ENCODE data around the gene DNAJA3. TPM values are rescaled to one million over a fixed set of nuclear protein-coding genes. Genes with fewer than 3 reads are reported as not detected.

DNAJA3 gene
- total and polyA plus RNA-seq, 4 experiments from 2014 or later = 52.4 to 71.1 (median 61.5) TPM

GRCh38 chr16:4385066-4385788, 40.4 kb upstream of the DNAJA3 start:
- no peak for DNase-seq
- no peaks in the 10 kb centered on the region for H3K27me3 ChIP-seq (ENCODE audit: insufficient read depth, low read length)
- H3K4me1 ChIP-seq (ENCODE audit: insufficient read depth, low read length) = no peaks in the 10 kb centered on the region
- no peaks in the 10 kb centered on the region for H3K9me3 ChIP-seq (ENCODE audit: control insufficient read depth in 1 of 2, low read length in 2 of 2)
- Mint-ChIP-seq H3K4me3 (peak overlapping the region in 1 of 8 donors; percentile 61), H3K27ac (peak overlapping the region in 3 of 7 donors; percentile 4 to 88 (median 57)), H3K36me3 (peaks cover 13 to 57% of the 10 kb centered on the region in 2 donors), H3K9me3 (no peaks in the 10 kb centered on the region), H3K27me3 (no peaks in the 10 kb centered on the region), H3K4me1 (peaks cover 1 to 12% (median 3%) of the 10 kb centered on the region in 4 donors)
- POLR2A ChIA-PET (ENCODE audit: partially characterized antibody) = no interaction called here
- H3K4me3 ChIP-seq (ENCODE audit: low read length in 2 of 2) = no peak overlapping the region
- H3K36me3 ChIP-seq (ENCODE audit: insufficient read depth, low read length) = peaks cover 58% of the 10 kb centered on the region
- no peak overlapping the region for H3K27ac ChIP-seq (ENCODE audit: low read depth, low read length)
- CTCF ChIA-PET (ENCODE audit: partially characterized antibody) = interaction anchor here (2.2 kb wide), 1 partner anchor 18 kb away, joined by 6 read pairs; no protein-coding TSS in a partner anchor
- intact Hi-C loops (cut with micrococcal nuclease) = no loop called here

- H3K9me3 Mint-ChIP-seq = no peaks in the 10 kb centered on the region
- no peak for DNase-seq
- H3K4me3 ChIP-seq (ENCODE audit: low read length in 2 of 2) = no peak overlapping the region
- H3K9me3 ChIP-seq (ENCODE audit: control insufficient read depth in 1 of 2, low read length in 2 of 2) = no peaks in the 10 kb centered on the region
- H3K4me3 Mint-ChIP-seq = no peak overlapping the region
- H3K27me3 ChIP-seq (ENCODE audit: insufficient read depth, low read length) = no peaks in the 10 kb centered on the region
- intact Hi-C loops (cut with micrococcal nuclease) = no loop called here
- ChIA-PET POLR2A (ENCODE audit: partially characterized antibody) (no interaction called here), CTCF (ENCODE audit: partially characterized antibody) (interaction anchor here (2.2 kb wide), 1 partner anchor 17 kb away, joined by 6 read pairs; no protein-coding TSS in a partner anchor)
- H3K36me3 Mint-ChIP-seq = peaks cover 14 to 56% of the 10 kb centered on the region in 2 donors
- no peaks in the 10 kb centered on the region for H3K4me1 ChIP-seq (ENCODE audit: insufficient read depth, low read length)
- H3K27ac ChIP-seq (ENCODE audit: low read depth, low read length) = no peak overlapping the region
- peaks cover 0 to 5% (median 3%) of the 10 kb centered on the region in 4 donors for H3K4me1 Mint-ChIP-seq
- peak overlapping the region in 1 of 7 donors; percentile 88 for H3K27ac Mint-ChIP-seq
- peaks cover 65% of the 10 kb centered on the region for H3K36me3 ChIP-seq (ENCODE audit: insufficient read depth, low read length)
- no peaks in the 10 kb centered on the region for H3K27me3 Mint-ChIP-seq
Observed at GRCh38 chr16:4385789-4386450, 39.7 kb upstream of the DNAJA3 start.

GRCh38 chr16:4386451-4386805, 39.2 kb upstream of the DNAJA3 start:
- H3K4me3 Mint-ChIP-seq = no peak overlapping the region

GRCh38 chr16:4386951-4387565, 38.6 kb upstream of the DNAJA3 start:
- Histone ChIP-seq H3K27me3 (ENCODE audit: insufficient read depth, low read length) (no peaks in the 10 kb centered on the region), H3K4me1 (ENCODE audit: insufficient read depth, low read length) (no peaks in the 10 kb centered on the region), H3K36me3 (ENCODE audit: insufficient read depth, low read length) (peaks cover 71% of the 10 kb centered on the region), H3K4me3 (ENCODE audit: low read length in 2 of 2) (no peak overlapping the region), H3K27ac (ENCODE audit: low read depth, low read length) (no peak overlapping the region), H3K9me3 (ENCODE audit: control insufficient read depth in 1 of 2, low read length in 2 of 2) (no peaks in the 10 kb centered on the region)
- Mint-ChIP-seq H3K27me3 (no peaks in the 10 kb centered on the region), H3K4me1 (peaks cover 0 to 5% (median 3%) of the 10 kb centered on the region in 4 donors), H3K4me3 (peak overlapping the region in 1 of 8 donors; percentile 6), H3K9me3 (no peaks in the 10 kb centered on the region), H3K27ac (peak overlapping the region in 2 of 7 donors; percentile 55 to 88), H3K36me3 (peaks cover 14 to 58% of the 10 kb centered on the region in 2 donors)
- intact Hi-C loops (cut with micrococcal nuclease) = no loop called here
- DNase-seq = no peak
- CTCF ChIA-PET (ENCODE audit: partially characterized antibody) = interaction anchor here (2.2 kb wide), 1 partner anchor 16 kb away, joined by 6 read pairs; no protein-coding TSS in a partner anchor
- POLR2A ChIA-PET (ENCODE audit: partially characterized antibody) = no interaction called here

More at GRCh38 chr16:4386451-4386805, 39.2 kb upstream of the DNAJA3 start:
- no peaks in the 10 kb centered on the region for H3K27me3 Mint-ChIP-seq
- POLR2A ChIA-PET (ENCODE audit: partially characterized antibody) = no interaction called here
- no peaks in the 10 kb centered on the region for H3K9me3 Mint-ChIP-seq
- no peak overlapping the region for H3K4me3 ChIP-seq (ENCODE audit: low read length in 2 of 2)
- intact Hi-C loops (cut with micrococcal nuclease) = no loop called here
- no peaks in the 10 kb centered on the region for H3K9me3 ChIP-seq (ENCODE audit: control insufficient read depth in 1 of 2, low read length in 2 of 2)
- CTCF ChIA-PET (ENCODE audit: partially characterized antibody) = interaction anchor here (2.2 kb wide), 1 partner anchor 16 kb away, joined by 6 read pairs; no protein-coding TSS in a partner anchor
- H3K27ac Mint-ChIP-seq = peak overlapping the region in 2 of 7 donors; percentile 15 to 88
- H3K4me1 ChIP-seq (ENCODE audit: insufficient read depth, low read length) = no peaks in the 10 kb centered on the region
- no peak overlapping the region for H3K27ac ChIP-seq (ENCODE audit: low read depth, low read length)
- peaks cover 68% of the 10 kb centered on the region for H3K36me3 ChIP-seq (ENCODE audit: insufficient read depth, low read length)
- peaks cover 14 to 58% of the 10 kb centered on the region in 2 donors for H3K36me3 Mint-ChIP-seq
- no peak for DNase-seq
- H3K4me1 Mint-ChIP-seq = peaks cover 0 to 5% (median 3%) of the 10 kb centered on the region in 4 donors
- no peaks in the 10 kb centered on the region for H3K27me3 ChIP-seq (ENCODE audit: insufficient read depth, low read length)

GRCh38 chr16:4387781-4388180, 37.9 kb upstream of the DNAJA3 start:
- peaks cover 71% of the 10 kb centered on the region for H3K36me3 ChIP-seq (ENCODE audit: insufficient read depth, low read length)
- no peaks in the 10 kb centered on the region for H3K9me3 ChIP-seq (ENCODE audit: control insufficient read depth in 1 of 2, low read length in 2 of 2)
- no peaks in the 10 kb centered on the region for H3K4me1 ChIP-seq (ENCODE audit: insufficient read depth, low read length)
- Mint-ChIP-seq H3K36me3 (peaks cover 14 to 62% of the 10 kb centered on the region in 2 donors), H3K27me3 (no peaks in the 10 kb centered on the region), H3K4me3 (no peak overlapping the region), H3K27ac (peak overlapping the region in 2 of 7 donors; percentile 65 to 88), H3K4me1 (peaks cover 0 to 5% (median 3%) of the 10 kb centered on the region in 4 donors), H3K9me3 (peaks cover 0 to under 1% (median 0%) of the 10 kb centered on the region in 8 donors)
- ChIA-PET CTCF (ENCODE audit: partially characterized antibody) (no interaction called here), POLR2A (ENCODE audit: partially characterized antibody) (no interaction called here)
- no peaks in the 10 kb centered on the region for H3K27me3 ChIP-seq (ENCODE audit: insufficient read depth, low read length)
- no peak for DNase-seq
- intact Hi-C loops (cut with micrococcal nuclease) = no loop called here
- H3K4me3 ChIP-seq (ENCODE audit: low read length in 2 of 2) = no peak overlapping the region
- H3K27ac ChIP-seq (ENCODE audit: low read depth, low read length) = no peak overlapping the region

GRCh38 chr16:4388271-4389021, 37.2 kb upstream of the DNAJA3 start:
- DNase-seq = no peak

More at GRCh38 chr16:4388271-4389021, 37.2 kb upstream of the DNAJA3 start:
- Histone ChIP-seq H3K27ac (ENCODE audit: low read depth, low read length) (no peak overlapping the region), H3K4me3 (ENCODE audit: low read length in 2 of 2) (no peak overlapping the region), H3K36me3 (ENCODE audit: insufficient read depth, low read length) (peaks cover 78% of the 10 kb centered on the region), H3K4me1 (ENCODE audit: insufficient read depth, low read length) (no peaks in the 10 kb centered on the region), H3K27me3 (ENCODE audit: insufficient read depth, low read length) (no peaks in the 10 kb centered on the region), H3K9me3 (ENCODE audit: control insufficient read depth in 1 of 2, low read length in 2 of 2) (no peaks in the 10 kb centered on the region)
- Mint-ChIP-seq H3K27ac (peak overlapping the region in 2 of 7 donors; percentile 57 to 88), H3K27me3 (no peaks in the 10 kb centered on the region), H3K9me3 (peaks cover 0 to 3% (median 0%) of the 10 kb centered on the region in 8 donors), H3K36me3 (peaks cover 11 to 60% of the 10 kb centered on the region in 2 donors), H3K4me3 (no peak overlapping the region), H3K4me1 (peaks cover 0 to 5% (median 1%) of the 10 kb centered on the region in 4 donors)
- intact Hi-C loops (cut with micrococcal nuclease) = no loop called here
- CTCF ChIA-PET (ENCODE audit: partially characterized antibody) = interaction anchor here (0.8 kb wide), 1 partner anchor 14 kb away, joined by 3 read pairs; no protein-coding TSS in a partner anchor
- POLR2A ChIA-PET (ENCODE audit: partially characterized antibody) = no interaction called here

Measured in CD4-positive, alpha-beta memory T cell (primary cell).